ENCODE measurements around the gene OPN4. TPM values are rescaled to one million over a fixed set of nuclear protein-coding genes. Genes with fewer than 3 reads are reported as not detected.

Gene OPN4
- polyA plus RNA-seq, 1 of the 3 experiments (the other 2 are of a cell fraction), result 0.03 TPM

- no peak for DNase-seq
- CTCF ChIA-PET, result interaction anchor here (0.7 to 3.4 kb wide), 7 partner anchors 8 to 200 kb away, joined by 3 to 16 read pairs (median 4); no protein-coding TSS in a partner anchor
Observed at GRCh38 chr10:86699541-86699940, 45.2 kb downstream of the OPN4 start.

More at GRCh38 chr10:86699541-86699940, 45.2 kb downstream of the OPN4 start:
- Histone ChIP-seq H2AFZ (ENCODE audit: low read depth) (no peak overlapping the region), H3K9me3 (no peaks in the 10 kb centered on the region), H4K20me1 (ENCODE audit: insufficient read depth) (no peaks in the 10 kb centered on the region), H3F3A (replicated peaks; ENCODE audit: insufficient read depth) (no peaks in the 10 kb centered on the region), H3K4me3 (ENCODE audit: low read depth in 2 of 2, low read length in 1 of 2) (no peak overlapping the region), H3K9me2 (no peaks in the 10 kb centered on the region), H3K4me1 (ENCODE audit: control insufficient read depth in 1 of 2, insufficient read depth in 2 of 2, low read depth in 1 of 2, low read length in 1 of 2) (no peaks in the 10 kb centered on the region), H3K79me2 (ENCODE audit: insufficient read depth) (no peaks in the 10 kb centered on the region), H3K4me2 (no peak overlapping the region), H3K36me3 (replicated peaks in 1 of 2; ENCODE audit: control insufficient read depth in 1 of 2, insufficient read depth in 2 of 2, low read length in 1 of 2) (no peaks in the 10 kb centered on the region), H3K27me3 (ENCODE audit: insufficient read depth) (no peaks in the 10 kb centered on the region), H3K9ac (no peak overlapping the region), H3K27ac (ENCODE audit: low read depth in 2 of 2, low read length in 1 of 2) (no peak overlapping the region)
- no peak for TF ChIP-seq RXRA (IDR thresholded peaks at IDR 0.05; ENCODE audit: borderline replicate concordance, low read depth)
- no peak for TF ChIP-seq SMC3 (IDR thresholded peaks at IDR 0.05; ENCODE audit: low read depth, low read length)
- TF ChIP-seq ZBTB33 (IDR thresholded peaks at IDR 0.05; ENCODE audit: borderline replicate concordance, low read depth), result no peak
- TF ChIP-seq EZH2phosphoT487 (IDR thresholded peaks at IDR 0.05; ENCODE audit: borderline replicate concordance, low read depth), result no peak
- TF ChIP-seq GATA2 (CRISPR knock-in tag; IDR thresholded peaks at IDR 0.05), result no peak
- TF ChIP-seq RFX5 (IDR thresholded peaks at IDR 0.05; ENCODE audit: low read length), result no peak
- no peak for TF ChIP-seq USF1 (IDR thresholded peaks at IDR 0.05; ENCODE audit: borderline replicate concordance, low read depth)
- TF ChIP-seq USF2 (IDR thresholded peaks at IDR 0.05; ENCODE audit: borderline replicate concordance, low read depth, low read length), result no peak
- no peak for TF ChIP-seq GABPA (IDR thresholded peaks at IDR 0.05; ENCODE audit: low read depth)
- no peak for TF ChIP-seq TAF1 (IDR thresholded peaks at IDR 0.05; ENCODE audit: borderline replicate concordance, low read depth, low read length)
- TF ChIP-seq MXI1 (IDR thresholded peaks at IDR 0.05; ENCODE audit: low read depth, low read length), result no peak
- no peak for TF ChIP-seq FOSL2 (IDR thresholded peaks at IDR 0.05; ENCODE audit: borderline replicate concordance, low read depth)
- no peak for TF ChIP-seq TEAD4 (IDR thresholded peaks at IDR 0.05; ENCODE audit: borderline replicate concordance, insufficient read depth)
- TF ChIP-seq PBX3 (IDR thresholded peaks at IDR 0.05), result no peak
- no peak for TF ChIP-seq CHD2 (IDR thresholded peaks at IDR 0.05; ENCODE audit: low read length, partially characterized antibody)
- TF ChIP-seq SIN3A (IDR thresholded peaks at IDR 0.05; ENCODE audit: borderline replicate concordance, low read depth, low read length), result no peak
- TF ChIP-seq JUND (IDR thresholded peaks at IDR 0.05), result no peak
- POLR2A ChIA-PET, result no interaction called here
- 83% methylated on average over 6 of the region's 8 CpGs for WGBS (ENCODE audit: low lambda C conversion rate)
